Measurements from ENCODE around the gene GGA2.
A peak's percentile ranks its signal among the peaks of the same experiment; 100 is the strongest.
"Not testable (repeated sequence)": the region's sequence is repeated elsewhere in the genome, so short reads cannot be mapped to it uniquely, and the experiment has no call there.

GGA2 gene

DNA sequence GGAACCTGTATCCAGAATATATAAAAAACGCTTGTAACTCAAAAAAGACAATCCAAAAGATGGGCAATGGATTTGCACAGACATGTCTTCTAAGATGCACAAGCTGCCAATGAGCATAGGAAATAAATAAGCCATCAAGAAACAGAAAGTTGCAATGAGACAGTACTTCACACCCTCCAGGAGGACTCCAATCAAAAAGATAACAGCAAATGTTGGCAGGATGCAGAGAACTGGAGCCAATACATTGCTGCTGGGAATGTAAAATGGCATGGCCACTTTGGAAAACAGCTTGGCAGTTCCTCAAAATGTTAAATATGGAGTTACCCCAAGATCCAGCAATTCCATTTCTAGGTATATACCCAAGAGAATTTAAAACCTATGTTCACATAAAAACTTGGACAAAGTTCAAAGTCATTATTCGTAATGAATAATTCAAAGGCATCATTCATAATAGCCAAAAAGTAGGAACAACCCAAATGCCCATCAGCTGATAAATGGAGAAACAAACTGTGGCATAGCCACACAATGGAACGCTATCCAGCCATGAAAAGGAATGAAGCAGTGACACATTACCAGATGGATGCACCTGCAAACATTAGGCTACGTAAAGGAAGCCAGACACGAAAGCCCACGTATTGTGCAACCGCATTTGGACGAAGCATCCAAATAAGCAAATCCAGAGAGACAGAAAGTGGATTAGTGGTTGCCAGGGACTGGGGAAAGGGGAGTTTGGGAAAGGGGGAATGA lies 25.6 kb downstream of the GGA2 start:
- DNase-seq (ENCODE audit: low read depth, low spot score) = no peak

DNA sequence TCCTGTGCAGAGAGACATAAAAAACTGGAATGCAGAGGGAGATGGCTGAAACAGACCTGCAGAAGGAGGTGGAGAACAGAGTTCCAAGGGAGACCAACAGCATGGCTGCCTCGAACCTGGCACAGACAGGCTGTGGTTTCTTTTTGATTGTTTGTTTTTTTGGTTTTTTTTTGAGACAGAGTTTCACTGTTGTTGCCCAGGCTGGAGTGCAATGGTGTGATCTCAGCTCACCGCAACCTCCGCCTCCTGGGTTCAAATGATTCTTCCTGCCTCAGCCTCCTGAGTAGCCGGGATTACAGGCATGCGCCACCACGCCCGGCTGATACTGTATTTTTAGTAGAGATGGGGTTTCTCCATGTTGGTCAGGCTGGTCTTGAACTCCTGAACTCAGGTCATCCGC lies 26.8 kb downstream of the GGA2 start:
- H3K4me3 ChIP-seq (ENCODE audit: low read length) = not testable (repeated sequence)

More for the DNA sequence above, 25.6 kb downstream of the GGA2 start:
- no peak overlapping the region for H3K4me3 ChIP-seq (ENCODE audit: low read length)

DNA sequence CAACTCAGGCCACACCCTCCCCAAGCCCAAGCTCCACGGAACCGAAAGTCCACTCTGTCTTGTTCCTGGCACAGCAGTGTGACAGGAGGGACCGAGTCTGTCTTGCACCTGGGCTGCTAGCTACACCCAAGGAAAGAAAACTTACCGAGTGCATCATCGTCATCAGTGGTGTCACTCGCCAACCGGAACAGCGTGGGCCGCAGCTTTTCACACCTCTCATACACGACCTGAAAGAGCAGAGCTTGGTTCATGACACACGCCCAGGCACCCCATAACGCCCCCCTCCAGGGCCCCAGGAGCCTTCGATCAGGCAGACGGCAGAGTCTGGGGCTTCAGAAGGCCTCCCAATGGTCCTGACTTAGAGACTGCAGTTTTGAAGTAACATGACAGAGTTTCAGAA lies 27.5 kb downstream of the GGA2 start:
- DNase-seq (ENCODE audit: low read depth, low spot score) = no peak

More for the DNA sequence above, 26.8 kb downstream of the GGA2 start:
- not testable (repeated sequence) for DNase-seq (ENCODE audit: low read depth, low spot score)

DNA sequence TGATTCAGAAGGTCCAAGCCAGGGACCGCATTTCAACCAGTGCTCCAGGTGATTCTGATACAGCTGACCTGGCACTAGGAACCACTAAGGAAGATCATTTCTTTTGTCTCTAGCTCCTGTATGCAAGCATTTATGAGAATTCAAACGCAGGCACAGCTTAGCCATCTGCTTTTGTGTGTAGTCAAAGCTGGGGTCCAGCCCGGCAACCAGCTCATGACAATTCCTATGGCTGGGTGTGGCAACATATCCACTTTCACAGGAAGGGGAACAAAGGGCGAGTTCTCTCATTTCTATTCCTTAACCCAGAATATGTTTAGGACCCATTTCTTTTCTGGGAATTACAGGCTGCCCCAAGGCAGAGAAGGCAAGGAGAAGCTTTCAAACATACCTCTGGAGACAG lies 30.0 kb downstream of the GGA2 start:
- no peak overlapping the region for H3K4me3 ChIP-seq (ENCODE audit: low read length)
- no peak for DNase-seq (ENCODE audit: low read depth, low spot score)

More for the DNA sequence above, 27.5 kb downstream of the GGA2 start:
- H3K4me3 ChIP-seq (ENCODE audit: low read length) = no peak overlapping the region

DNA sequence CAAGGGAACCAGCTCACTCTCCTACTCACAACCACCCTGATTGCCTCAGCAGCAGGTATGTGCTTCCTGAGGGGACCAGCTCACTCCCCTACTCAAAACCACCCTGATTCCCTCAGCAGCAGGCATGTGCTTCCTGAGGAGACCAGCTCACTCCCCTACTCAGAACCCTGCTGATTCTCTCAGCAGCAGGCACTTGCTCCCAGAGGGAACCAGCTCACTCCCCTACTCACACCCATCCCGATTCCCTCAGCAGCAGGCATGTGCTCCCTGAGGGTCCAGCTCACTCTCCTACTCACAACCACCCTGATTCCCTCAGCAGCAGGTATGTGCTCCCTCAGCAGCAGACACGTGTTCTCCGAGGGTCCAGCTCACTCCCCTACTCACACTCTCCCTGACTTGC lies 31.2 kb downstream of the GGA2 start:
- DNase-seq (ENCODE audit: low read depth, low spot score) = no peak
- no peak overlapping the region for H3K4me3 ChIP-seq (ENCODE audit: low read length)

DNA sequence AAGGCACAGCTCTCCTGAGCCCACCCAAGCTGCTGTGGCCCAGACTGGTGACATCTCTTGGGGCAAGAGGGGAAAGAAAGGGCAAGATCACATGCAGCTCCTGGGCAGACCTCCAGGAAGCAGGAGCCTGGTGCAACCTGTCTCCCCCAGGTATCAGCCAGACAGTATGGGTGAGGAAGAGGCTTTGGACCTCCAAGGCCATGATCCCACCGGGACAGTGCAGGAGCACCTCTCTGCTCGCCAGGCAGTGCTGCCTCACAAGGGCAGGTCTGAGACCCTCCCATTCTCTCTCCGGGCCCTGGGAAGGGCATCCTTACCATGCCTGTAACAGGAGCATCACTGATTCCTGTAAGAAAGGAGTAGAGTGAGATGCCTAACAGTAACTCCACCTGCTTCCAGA lies 31.7 kb downstream of the GGA2 start:
- no peak overlapping the region for H3K4me3 ChIP-seq (ENCODE audit: low read length)
- DNase-seq (ENCODE audit: low read depth, low spot score) = no peak

DNA sequence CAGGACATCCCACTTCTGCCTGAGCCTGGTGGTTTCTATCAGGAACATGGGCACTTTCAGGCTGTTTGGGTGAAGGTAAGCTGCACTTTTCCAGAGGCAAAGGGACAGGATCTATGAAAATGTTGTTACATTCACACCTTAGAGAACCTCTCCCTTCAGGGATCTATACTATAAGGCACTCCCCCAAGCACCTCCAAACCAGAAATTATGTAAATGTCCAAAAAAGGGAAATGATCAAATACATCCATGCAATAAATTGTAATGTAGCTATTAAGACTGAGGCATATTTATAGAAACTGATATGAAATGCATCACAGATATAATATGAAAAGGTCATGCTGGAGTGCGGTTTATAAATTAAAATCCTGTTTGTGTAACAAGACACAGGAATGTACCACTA lies 34.0 kb downstream of the GGA2 start:
- DNase-seq (ENCODE audit: low read depth, low spot score) = no peak
- no peak overlapping the region for H3K4me3 ChIP-seq (ENCODE audit: low read length)

DNA sequence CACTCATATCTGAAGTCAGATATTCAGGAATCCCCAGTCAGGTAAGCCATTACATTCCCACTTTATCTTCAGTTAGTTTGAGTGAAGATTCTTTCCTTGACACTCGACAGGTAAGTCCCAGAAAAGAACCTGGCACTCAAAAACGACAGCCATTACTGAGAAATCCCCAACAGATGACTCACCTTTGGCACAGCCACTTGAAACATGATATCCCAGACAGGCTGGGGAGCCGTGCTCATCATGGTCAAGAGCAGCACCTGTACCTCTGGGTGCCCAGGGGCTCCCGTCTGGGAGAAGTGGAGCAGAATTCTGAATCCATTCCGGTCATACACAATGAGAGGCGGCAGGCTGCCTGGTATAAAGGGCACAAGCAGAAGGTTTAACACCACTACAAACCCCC lies 40.5 kb downstream of the GGA2 start:
- H3K4me3 ChIP-seq (ENCODE audit: low read length) = no peak overlapping the region
- no peak for DNase-seq (ENCODE audit: low read depth, low spot score)

DNA sequence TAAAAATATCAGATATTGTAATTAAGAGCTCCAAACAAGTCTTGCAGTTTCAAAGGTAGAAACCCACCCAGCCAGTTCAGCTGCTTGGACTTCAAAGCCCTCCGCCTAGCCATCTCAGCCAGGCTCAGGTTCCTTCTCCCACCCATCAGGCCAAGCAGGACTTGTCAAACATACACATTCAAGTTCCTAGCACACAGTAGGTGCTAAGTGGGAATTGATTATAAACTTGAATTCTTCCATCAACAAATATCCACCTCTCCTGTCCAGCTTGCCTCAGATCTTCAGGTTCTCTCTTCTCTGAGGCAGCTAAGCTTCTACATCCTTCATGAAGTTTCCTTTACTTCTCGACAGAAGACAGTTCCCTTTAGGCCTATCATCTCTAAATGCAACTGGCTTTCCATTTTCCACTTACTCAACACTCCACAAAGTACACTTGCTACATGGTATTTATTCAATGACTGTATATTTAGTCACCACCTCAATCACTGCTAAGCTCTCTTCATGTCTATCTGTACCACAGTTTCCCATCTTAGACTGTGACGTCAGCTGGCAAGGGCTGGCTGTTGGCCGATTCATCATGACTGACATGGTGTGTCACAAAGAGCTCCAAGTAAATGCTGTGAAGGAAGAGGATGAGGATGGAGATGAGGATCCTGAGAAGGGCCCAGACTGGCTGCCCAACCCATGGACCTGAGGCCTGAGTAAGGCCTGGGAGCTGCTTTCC lies 44.0 kb downstream of the GGA2 start:
- DNase-seq (ENCODE audit: low read depth, low spot score) = no peak

DNA sequence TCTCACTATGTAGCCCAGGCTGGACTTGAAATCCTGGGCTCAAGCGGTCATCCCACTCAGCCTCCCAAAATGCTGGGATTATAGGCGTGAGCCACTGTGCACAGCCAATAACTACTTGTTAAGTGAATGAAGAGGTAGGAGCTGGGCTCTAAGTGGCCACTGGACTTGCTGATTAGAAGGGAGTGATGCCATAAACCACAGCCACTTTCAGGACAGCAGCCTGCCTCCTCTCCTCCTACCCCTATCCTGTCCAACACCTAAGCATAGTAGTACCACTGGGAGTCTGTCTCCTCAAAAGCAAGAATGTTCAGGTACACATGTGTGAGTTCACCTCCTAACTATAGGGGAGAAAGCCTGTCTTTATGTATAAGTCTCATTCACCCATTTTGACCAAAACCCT lies 45.1 kb downstream of the GGA2 start:
- no peak for DNase-seq (ENCODE audit: low read depth, low spot score)

More for the DNA sequence above, 44.0 kb downstream of the GGA2 start:
- no peak overlapping the region for H3K4me3 ChIP-seq (ENCODE audit: low read length)

DNA sequence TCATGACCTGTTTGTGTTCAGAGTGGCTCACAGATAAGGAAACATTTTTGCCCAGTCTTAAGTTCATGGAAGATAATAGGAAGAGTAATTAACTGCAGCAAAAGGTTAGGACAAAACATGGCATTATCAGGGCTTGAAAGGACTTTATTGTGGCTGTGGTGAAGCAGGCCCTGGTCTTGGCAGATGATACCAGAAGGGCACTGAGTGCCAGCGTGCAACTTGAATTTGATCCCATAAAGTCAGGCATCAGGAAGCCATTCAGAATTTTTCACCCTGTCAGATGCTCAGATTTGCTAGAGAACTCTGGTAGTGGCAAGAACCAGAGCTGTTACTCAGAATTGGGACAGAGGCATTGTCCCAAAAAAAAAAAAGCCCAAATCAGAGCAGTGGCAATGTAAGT lies 46.1 kb downstream of the GGA2 start:
- DNase-seq (ENCODE audit: low read depth, low spot score) = no peak
- H3K4me3 ChIP-seq (ENCODE audit: low read length) = no peak overlapping the region

More for the DNA sequence above, 45.1 kb downstream of the GGA2 start:
- H3K4me3 ChIP-seq (ENCODE audit: low read length) = no peak overlapping the region

DNA sequence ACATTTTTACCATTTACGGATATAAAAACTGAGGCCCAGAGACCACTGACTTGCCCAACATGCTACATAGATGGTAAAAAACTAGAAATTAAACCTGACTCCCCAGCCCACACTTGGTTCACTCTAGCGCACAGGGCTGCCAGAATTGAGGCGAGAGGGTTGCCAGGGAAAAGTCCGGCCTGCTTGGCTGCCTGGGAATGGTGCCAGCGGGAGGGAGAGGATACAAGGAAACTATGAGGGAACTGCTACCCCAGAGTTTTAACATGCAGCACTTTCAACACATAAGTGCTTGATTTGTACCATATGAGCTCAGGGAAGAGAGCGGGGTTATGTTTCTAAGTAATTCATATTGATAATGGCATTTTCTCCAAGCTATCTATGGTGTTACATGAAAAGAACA lies 47.3 kb downstream of the GGA2 start:
- DNase-seq (ENCODE audit: low read depth, low spot score); H3K4me3 ChIP-seq (ENCODE audit: low read length): not testable (repeated sequence)

DNA sequence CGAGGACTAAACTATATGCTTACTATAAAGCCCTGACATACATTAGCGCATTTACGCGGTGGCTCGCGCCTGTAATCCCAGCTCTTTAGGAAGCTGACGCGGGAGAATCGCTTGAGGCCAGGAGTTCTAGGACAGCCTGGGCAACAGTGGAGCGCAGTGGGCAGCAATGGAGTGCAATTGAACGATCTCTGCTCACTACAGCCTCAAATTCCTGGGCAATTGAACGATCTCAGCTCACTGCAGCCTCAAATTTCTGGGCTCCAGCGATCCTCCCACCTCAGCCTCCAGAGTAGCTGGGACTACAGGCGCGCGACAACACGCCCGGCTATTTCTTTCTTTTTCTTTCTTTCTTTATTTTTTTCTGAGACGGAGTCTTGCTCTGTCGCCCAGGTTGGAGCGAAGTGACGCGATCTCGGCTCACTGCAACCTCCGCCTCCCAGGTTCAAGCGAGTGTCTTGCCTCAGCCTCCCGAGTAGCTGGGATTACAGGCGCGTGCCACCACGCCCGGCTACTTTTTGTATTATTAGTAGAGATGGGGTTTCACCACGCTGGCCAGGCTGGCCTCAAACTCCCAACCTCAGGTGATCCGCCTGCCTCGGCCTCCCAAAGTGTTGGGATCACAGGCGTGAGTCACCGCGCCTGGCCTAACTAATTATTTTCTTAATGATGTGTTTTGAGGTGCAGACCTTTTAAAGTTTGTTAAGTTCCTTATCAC lies 56.8 kb downstream of the GGA2 start:
- no peak for DNase-seq (ENCODE audit: low read depth, low spot score)
- peak overlapping the region; percentile 94 for H3K4me3 ChIP-seq (ENCODE audit: low read length)

DNA sequence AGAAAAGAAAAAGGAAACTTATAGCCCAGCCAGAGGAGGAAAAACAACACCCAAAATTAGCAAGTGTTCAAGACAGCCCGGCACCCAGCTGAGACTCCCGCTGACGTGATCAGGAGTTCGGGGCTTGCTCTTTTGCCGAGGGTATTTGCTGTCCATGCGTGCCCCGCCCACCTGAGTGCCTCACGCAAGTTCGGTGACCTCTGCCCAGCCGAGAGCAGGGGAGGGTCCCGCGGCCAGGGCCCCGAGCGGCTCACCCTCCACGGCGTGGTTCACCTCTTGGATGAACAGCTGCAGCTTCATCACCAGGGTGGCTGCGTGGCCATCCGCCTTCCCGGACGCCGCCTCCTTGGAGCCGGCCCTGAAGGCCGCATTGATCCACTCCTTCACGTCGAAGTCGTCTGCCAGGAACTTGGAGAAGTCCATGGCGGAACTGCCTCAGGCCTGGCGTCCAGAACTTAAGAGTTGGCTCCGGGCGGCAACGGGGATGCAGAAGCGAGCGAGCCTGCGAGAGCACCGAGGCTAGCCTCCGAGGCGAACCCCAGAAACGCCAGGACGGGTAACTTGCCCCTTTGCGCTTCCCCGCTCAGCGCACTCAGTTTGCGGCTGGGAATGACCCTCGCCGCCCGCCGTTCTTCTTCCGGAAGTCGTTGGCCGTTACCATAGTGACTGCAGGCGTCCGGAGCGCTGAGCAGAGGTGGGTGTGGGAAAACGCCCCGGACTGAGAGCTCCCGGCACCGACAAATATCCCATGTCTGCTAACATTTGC lies 57.5 kb downstream of the GGA2 start, which contains the start of gene COG7:
Gene COG7, minus strand, starts transcription at position 618 of the 766 bp plus-strand sequence. Its CDS starts 195 bp downstream, at position 423.
- H3K4me3 ChIP-seq (ENCODE audit: low read length) = peak within 1 kb of the TSS; percentile 94
- DNase-seq (ENCODE audit: low read depth, low spot score) = peak; percentile 73

DNA sequence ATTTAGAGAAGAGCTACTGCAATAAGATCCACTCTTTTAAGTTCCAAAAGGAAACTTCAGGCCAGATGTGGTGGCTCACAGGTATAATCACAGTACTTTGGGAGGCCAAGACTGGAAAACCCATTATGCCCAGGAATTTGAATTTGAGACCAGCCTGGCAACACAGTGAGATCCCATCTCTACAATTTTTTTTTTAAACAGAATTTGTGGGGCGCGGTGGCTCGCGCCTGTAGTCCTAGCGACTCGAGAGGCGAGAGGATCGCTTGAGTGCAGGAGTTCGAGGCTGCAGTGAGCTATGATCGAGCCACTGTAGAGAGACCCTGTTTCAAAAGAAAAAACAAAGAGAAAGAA lies 58.1 kb downstream of the GGA2 start:
- H3K4me3 ChIP-seq (ENCODE audit: low read length) = peak overlapping the region; percentile 94
- no peak for DNase-seq (ENCODE audit: low read depth, low spot score)

DNA sequence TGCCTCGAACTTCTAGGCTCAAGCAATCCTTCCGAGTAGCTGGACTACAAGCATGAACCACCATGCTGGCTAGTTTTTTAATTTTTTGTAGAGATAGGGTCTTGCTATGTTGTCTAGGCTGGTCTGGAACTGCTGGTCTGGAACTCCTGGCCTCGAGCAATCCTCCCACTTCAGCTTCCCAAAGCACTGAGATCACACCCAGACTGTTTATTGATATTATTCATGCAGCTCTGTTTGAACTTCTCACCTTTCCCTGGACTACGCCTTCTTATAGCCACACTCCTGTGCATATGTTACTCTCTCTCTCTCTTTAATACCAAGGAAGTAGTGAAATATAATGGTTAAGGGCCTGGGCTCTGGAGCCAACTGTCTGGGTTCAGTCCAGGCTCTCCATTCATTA lies 61.9 kb downstream of the GGA2 start:
- no peak overlapping the region for H3K4me3 ChIP-seq (ENCODE audit: low read length)
- DNase-seq (ENCODE audit: low read depth, low spot score) = no peak

DNA sequence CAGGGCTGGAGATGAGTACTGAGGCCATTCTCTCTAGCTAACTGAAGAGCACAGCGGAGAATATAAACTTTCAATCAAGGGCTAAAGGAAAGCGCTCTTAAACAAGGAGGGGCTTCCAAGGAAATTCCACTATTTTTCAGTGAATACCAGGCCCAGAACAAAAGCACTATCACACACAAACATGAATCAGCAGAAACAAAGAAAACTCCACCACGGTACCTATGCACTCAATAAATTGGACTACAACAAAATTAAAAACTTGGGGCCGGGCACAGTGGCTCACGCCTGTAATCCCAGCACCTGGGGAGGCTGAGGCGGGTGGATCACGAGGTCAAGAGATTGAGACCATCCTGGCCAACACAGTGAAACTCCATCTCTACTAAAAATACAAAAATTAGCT lies 72.8 kb downstream of the GGA2 start:
- not testable (repeated sequence) for DNase-seq (ENCODE audit: low read depth, low spot score); H3K4me3 ChIP-seq (ENCODE audit: low read length)

DNA sequence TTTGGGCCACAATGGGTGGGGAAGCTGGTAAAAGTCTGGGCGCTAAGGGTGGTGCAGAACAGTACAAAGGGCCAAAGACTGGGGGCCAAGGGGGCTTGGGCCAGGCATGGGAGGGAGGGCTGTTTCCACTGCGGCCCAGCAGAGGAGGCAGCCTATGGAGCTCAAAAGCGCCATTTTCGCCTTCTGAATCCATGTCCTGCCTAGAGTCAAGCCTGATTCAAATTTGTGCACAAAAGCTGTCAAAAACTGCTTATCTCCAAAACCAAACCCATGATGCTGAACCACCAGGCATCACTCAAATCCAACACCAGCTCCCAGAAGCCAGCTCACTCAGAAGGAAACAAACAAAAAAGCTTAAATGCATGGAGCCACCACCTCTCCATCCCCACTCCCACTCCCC lies 73.3 kb downstream of the GGA2 start:
- no peak for DNase-seq (ENCODE audit: low read depth, low spot score)

DNA sequence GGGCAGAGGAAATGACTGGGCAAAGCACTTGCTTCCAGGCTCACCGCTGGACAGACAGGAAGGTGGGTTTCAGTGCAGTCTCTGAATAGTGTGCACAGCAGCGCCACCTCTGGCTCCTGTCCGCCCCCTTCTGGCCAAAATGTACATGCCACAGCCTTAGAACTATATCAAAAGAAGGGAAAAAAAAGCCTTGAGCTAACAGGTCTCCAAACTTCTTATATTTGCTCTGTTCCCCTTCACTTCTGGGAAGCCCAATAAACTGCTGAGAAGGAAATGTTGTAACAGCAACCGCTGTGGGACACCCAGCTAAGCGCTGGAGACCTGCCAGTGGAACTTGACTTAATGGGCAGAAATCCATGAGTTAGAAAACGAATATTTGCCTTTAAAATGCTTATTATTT lies 74.8 kb downstream of the GGA2 start:
- peak; percentile 61 for DNase-seq (ENCODE audit: low read depth, low spot score)
- H3K4me3 ChIP-seq (ENCODE audit: low read length) = no peak overlapping the region

More for the DNA sequence above, 73.3 kb downstream of the GGA2 start:
- H3K4me3 ChIP-seq (ENCODE audit: low read length) = no peak overlapping the region
